Cardiac muscle cell (in vitro differentiated cells and primary cell): ENCODE measurements around the gene NR5A2. TPM values are rescaled to one million over a fixed set of nuclear protein-coding genes. Genes with fewer than 3 reads are reported as not detected.

ENCODE experiments used
- DNase-seq, 2 donors: peaks; one replicate each; pipeline versions ENCODE4 v3.0.0 to v3.0.0-alpha.2; 2010 to 2017; ENCODE audit warnings: low read depth in 1 of 2, low spot score in 1 of 2
- H3K27ac ChIP-seq: fragments of 200-600 bp; sonication (generic); 2 replicates; pipeline ENCODE4 v1.5.1; 2016
- H3K27me3 ChIP-seq: fragments of 200-600 bp; sonication (generic); 2 replicates; pipeline ENCODE4 v1.6.0; 2016; ENCODE audit warnings: control low read depth
- H3K36me3 ChIP-seq: fragments of 200-600 bp; sonication (generic); 2 replicates; pipeline ENCODE4 v1.5.1; 2016; ENCODE audit warnings: control low read depth
- H3K4me1 ChIP-seq: fragments of 200-600 bp; sonication (generic); 2 replicates; pipeline ENCODE4 v1.8.1; 2017; ENCODE audit warnings: low read depth, mild to moderate bottlenecking, mixed run types
- H3K4me3 ChIP-seq: fragments of 200-600 bp; sonication (generic); 2 replicates; pipeline ENCODE4 v1.5.1; 2016; ENCODE audit warnings: mild to moderate bottlenecking
- H3K9me3 ChIP-seq: fragments of 200-600 bp; sonication (generic); 2 replicates; pipeline ENCODE4 v1.5.1; 2017; ENCODE audit warnings: low read depth, mild to moderate bottlenecking, control low read depth
- polyA plus RNA-seq: library from polyadenylated mRNA; unstranded; fragments of >200 nt; fragmentation: Nextera tagmentation; extraction: Ambion mirVana; gene quantifications from 2 replicates; pipeline ENCODE4 v1.2.1, GENCODE V29; 2016
- total RNA-seq: library from RNA; depleted of rRNA; stranded (reverse); fragments of >200 nt; gene quantifications from 2 replicates; pipeline ENCODE4 v1.2.3, GENCODE V29; 2016
- TF ChIP-seq, protein P1 (sequence below): IDR thresholded peaks from 2 replicates; pipeline ENCODE4 v1.5.1; 2012; ENCODE audit warnings: low read depth, mild to moderate bottlenecking, low read length

The NR5A2 gene
- total and polyA plus RNA-seq, 2 experiments from 2014 or later = 0.15 TPM; not detected in 1

DNA sequence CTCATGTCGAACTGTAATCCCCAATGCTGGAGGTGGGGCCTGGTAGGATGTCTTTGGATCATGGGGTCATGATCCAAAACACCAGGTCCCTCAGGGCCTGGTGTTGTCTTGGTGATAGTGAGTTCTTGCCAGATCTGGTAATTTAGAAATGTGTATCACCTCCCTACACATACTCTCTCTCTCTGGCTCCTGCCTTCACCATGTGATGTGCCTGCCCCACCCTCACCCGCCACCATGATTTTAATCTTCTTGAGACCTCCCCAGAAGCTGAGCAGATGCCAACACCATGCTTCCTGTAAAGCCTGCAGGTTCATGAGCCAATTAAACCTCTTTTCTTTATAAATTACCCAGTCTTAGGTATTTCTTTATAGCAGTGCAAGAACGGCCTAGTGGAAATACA, 136.4 kb downstream of the NR5A2 start:
- H3K4me3 ChIP-seq = no peak overlapping the region
- H3K9me3 ChIP-seq = no peaks in the 10 kb centered on the region
- no peak overlapping the region for H3K27ac ChIP-seq
- no peaks in the 10 kb centered on the region for H3K4me1 ChIP-seq
- no peak for DNase-seq
- TF ChIP-seq, protein P1, sequence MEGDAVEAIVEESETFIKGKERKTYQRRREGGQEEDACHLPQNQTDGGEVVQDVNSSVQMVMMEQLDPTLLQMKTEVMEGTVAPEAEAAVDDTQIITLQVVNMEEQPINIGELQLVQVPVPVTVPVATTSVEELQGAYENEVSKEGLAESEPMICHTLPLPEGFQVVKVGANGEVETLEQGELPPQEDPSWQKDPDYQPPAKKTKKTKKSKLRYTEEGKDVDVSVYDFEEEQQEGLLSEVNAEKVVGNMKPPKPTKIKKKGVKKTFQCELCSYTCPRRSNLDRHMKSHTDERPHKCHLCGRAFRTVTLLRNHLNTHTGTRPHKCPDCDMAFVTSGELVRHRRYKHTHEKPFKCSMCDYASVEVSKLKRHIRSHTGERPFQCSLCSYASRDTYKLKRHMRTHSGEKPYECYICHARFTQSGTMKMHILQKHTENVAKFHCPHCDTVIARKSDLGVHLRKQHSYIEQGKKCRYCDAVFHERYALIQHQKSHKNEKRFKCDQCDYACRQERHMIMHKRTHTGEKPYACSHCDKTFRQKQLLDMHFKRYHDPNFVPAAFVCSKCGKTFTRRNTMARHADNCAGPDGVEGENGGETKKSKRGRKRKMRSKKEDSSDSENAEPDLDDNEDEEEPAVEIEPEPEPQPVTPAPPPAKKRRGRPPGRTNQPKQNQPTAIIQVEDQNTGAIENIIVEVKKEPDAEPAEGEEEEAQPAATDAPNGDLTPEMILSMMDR = no peak
- H3K36me3 ChIP-seq = no peaks in the 10 kb centered on the region
- no peaks in the 10 kb centered on the region for H3K27me3 ChIP-seq

DNA sequence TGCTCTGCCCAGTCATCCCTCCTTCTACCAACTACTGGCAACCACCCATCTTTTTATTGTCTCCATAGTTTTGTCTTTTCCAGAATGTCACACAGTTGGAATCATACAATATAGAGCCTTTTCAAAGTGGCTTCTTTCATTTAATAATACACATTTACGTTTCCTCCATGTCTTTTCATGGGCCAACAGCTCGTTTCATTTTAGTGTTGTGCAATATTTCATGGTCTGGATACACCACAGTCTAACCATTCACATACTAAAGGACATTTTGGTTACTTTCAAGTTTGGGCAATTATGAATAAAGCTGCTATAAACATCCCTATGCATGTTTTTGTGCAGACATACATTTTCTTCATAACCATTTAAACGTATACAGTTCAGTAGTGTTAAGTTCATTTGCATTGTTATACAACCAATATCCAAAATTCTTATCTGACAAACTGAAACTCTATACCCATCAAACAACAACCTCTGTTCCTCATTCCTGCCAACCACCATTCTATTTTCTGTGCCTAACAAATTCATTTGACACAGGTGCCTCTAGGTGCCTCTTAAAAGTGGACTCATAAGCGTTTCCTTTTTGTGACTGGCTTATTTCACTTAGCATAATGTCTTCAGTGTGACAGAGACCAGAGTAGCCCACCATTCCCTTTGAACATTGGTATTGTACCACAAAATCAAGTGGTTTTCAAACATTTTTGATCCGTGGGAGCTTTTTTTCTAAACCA, 138.1 kb downstream of the NR5A2 start:
- no peaks in the 10 kb centered on the region for H3K9me3 ChIP-seq
- no peak for DNase-seq
- H3K36me3 ChIP-seq = no peaks in the 10 kb centered on the region
- H3K4me1 ChIP-seq = no peaks in the 10 kb centered on the region
- no peaks in the 10 kb centered on the region for H3K27me3 ChIP-seq
- no peak overlapping the region for H3K4me3 ChIP-seq
- no peak overlapping the region for H3K27ac ChIP-seq
- TF ChIP-seq, protein P1 = no peak

DNA sequence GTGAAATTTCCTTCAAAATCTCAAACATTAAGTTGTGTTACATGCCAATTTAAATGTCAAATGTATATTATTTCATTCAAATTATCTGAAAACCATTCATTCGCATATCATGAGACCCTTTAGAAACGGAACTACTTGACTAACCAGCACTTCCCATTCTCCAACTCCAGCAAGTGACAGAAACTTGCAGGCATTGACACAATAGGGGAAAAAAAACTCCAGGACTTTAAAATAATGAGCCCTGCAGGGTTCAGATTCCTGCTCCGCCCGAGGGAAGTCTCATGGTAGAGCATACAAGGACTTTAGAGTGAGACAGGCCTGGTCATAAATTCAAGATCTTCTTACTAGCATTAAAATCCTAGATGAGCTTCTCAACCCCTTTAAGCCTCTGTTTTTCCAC, 138.9 kb downstream of the NR5A2 start:
- Histone ChIP-seq H3K4me3 (no peak overlapping the region), H3K27ac (no peak overlapping the region), H3K36me3 (no peaks in the 10 kb centered on the region), H3K9me3 (no peaks in the 10 kb centered on the region), H3K27me3 (no peaks in the 10 kb centered on the region), H3K4me1 (no peaks in the 10 kb centered on the region)
- DNase-seq = no peak
- TF ChIP-seq, protein P1 = no peak

DNA sequence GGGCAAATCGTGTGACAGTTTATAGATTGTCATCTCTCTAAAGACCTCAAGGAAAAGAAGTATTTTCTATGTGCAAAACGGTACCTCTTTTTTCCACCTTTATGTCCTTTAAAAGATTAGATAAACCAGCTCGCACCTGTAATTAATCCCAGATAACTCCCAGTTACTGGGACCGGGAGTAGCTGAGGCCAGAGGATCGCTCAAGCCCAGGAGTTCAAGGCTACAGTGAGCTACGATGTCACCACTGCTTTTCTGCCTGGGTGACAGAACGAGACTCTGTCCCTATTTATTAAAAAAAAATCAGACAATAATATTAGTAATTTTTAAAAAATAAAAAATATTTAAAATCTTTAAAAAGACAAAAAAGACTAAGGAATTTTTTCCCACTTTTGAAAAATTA, 141.4 kb downstream of the NR5A2 start:
- Histone ChIP-seq H3K27me3 (no peaks in the 10 kb centered on the region), H3K9me3 (no peaks in the 10 kb centered on the region), H3K4me3 (no peak overlapping the region), H3K36me3 (no peaks in the 10 kb centered on the region), H3K4me1 (no peaks in the 10 kb centered on the region), H3K27ac (no peak overlapping the region)
- no peak for DNase-seq
- TF ChIP-seq, protein P1 = no peak

DNA sequence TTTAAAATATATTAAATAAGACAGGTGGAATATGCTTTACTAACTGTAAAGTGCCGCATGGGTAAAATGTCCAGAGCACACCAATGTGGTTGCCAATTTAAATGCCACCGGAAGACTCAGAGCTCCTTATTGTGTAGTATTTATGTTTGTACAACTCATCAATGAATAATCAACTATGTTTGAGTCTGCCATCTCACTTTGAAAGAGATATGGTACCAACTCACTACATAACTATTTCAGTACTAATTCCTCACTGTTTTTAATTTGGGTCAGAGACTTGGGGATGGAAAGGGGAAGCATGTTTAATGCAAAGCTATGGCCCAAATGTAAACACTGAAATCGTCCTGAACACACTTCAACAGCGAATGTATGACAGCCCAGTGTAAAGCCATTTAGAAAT, 144.8 kb downstream of the NR5A2 start:
- Histone ChIP-seq H3K27ac (no peak overlapping the region), H3K36me3 (no peaks in the 10 kb centered on the region), H3K9me3 (no peaks in the 10 kb centered on the region), H3K4me3 (no peak overlapping the region), H3K27me3 (no peaks in the 10 kb centered on the region), H3K4me1 (no peaks in the 10 kb centered on the region)
- TF ChIP-seq, protein P1 = no peak
- no peak for DNase-seq
